B cell (primary cell): ENCODE data around the gene H19.

Source experiments
- EZH2 ChIP-seq: IDR thresholded peaks from 2 replicates; pipeline ENCODE4 v1.6.1; 2012; ENCODE audit warnings: borderline replicate concordance, low read depth, mild to moderate bottlenecking, moderate library complexity, low read length; ENCODE audit not compliant: insufficient read depth, poor library complexity, severe bottlenecking
- TF ChIP-seq, protein P1 (sequence below): fragments of 200-600 bp; IDR thresholded peaks from one replicate; pipeline ENCODE4 v1.8.0; 2022; ENCODE audit warnings: antibody characterized with exemption, mild to moderate bottlenecking

DNA sequence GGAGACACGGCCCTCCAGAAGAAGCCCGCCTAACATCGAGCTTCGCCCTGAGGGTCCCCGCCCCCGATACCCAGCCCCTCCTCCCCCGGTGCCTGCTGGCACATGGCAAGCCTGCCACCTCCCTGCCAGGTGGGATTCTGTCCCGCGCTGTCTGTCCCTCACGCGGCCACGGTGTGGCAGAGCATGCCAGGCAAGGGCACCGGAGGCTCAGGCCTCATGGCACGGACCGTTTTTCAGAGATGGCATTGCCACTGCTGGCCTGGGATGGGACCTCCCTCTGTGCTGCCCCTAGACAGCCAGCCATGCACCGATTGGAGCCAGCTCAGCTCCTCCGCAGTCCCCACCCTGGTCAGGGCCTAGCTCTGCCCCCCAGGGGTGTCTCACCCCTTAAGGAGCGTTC is 31.1 kb downstream of the H19 start:
- TF ChIP-seq, protein P1, sequence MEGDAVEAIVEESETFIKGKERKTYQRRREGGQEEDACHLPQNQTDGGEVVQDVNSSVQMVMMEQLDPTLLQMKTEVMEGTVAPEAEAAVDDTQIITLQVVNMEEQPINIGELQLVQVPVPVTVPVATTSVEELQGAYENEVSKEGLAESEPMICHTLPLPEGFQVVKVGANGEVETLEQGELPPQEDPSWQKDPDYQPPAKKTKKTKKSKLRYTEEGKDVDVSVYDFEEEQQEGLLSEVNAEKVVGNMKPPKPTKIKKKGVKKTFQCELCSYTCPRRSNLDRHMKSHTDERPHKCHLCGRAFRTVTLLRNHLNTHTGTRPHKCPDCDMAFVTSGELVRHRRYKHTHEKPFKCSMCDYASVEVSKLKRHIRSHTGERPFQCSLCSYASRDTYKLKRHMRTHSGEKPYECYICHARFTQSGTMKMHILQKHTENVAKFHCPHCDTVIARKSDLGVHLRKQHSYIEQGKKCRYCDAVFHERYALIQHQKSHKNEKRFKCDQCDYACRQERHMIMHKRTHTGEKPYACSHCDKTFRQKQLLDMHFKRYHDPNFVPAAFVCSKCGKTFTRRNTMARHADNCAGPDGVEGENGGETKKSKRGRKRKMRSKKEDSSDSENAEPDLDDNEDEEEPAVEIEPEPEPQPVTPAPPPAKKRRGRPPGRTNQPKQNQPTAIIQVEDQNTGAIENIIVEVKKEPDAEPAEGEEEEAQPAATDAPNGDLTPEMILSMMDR = no peak
- no peak for TF ChIP-seq EZH2
